Iris pigment epithelial cell (primary cell): ENCODE results near the gene SGCE.

ENCODE experiments used
- DNase-seq: peaks from one replicate; pipeline ENCODE4 v3.0.0-alpha.2; 2011; ENCODE audit warnings: low read depth

The SGCE gene

GRCh38 chr7:94621120-94621519 is 34.8 kb downstream of the SGCE start:
- no peak for DNase-seq

GRCh38 chr7:94620703-94621118 is 35.2 kb downstream of the SGCE start:
- DNase-seq = peak; percentile 91

- DNase-seq = peak; percentile 28
Measured at GRCh38 chr7:94618126-94618525, 37.8 kb downstream of the SGCE start.

GRCh38 chr7:94616855-94617254 is 39.1 kb downstream of the SGCE start:
- no peak for DNase-seq

- no peak for DNase-seq
Measured at GRCh38 chr7:94615666-94616065, 40.3 kb downstream of the SGCE start.

- DNase-seq = no peak
Measured at GRCh38 chr7:94612661-94613060, 43.3 kb downstream of the SGCE start.

- no peak for DNase-seq
Measured at GRCh38 chr7:94612253-94612652, 43.7 kb downstream of the SGCE start.

GRCh38 chr7:94609561-94609960 is 46.4 kb downstream of the SGCE start:
- no peak for DNase-seq

- DNase-seq = peak; percentile 38
Measured at GRCh38 chr7:94605031-94605430, 50.9 kb downstream of the SGCE start.

- no peak for DNase-seq
Measured at GRCh38 chr7:94602181-94602580, 53.8 kb downstream of the SGCE start.

- DNase-seq = no peak
Measured at GRCh38 chr7:94600267-94600666, 55.7 kb downstream of the SGCE start.

GRCh38 chr7:94595717-94596116 is 60.2 kb downstream of the SGCE start:
- DNase-seq = no peak

GRCh38 chr7:94594882-94595281 is 61.1 kb downstream of the SGCE start:
- no peak for DNase-seq

- DNase-seq = no peak
Measured at GRCh38 chr7:94591176-94591575, 64.8 kb downstream of the SGCE start.

- no peak for DNase-seq
Measured at GRCh38 chr7:94590526-94591162, 65.3 kb downstream of the SGCE start.

- peak; percentile 17 for DNase-seq
Measured at GRCh38 chr7:94588075-94588474, 67.9 kb downstream of the SGCE start.

GRCh38 chr7:94584113-94584512 is 71.8 kb downstream of the SGCE start:
- peak; percentile 46 for DNase-seq

- peak; percentile 80 for DNase-seq
Measured at GRCh38 chr7:94580601-94581000, 75.3 kb downstream of the SGCE start.

GRCh38 chr7:94579470-94579869 is 76.5 kb downstream of the SGCE start:
- DNase-seq = no peak

GRCh38 chr7:94578614-94579013 is 77.3 kb downstream of the SGCE start:
- no peak for DNase-seq

- DNase-seq = no peak
Measured at GRCh38 chr7:94577357-94577756, 78.6 kb downstream of the SGCE start.

GRCh38 chr7:94576316-94576715 is 79.6 kb downstream of the SGCE start:
- no peak for DNase-seq

- no peak for DNase-seq
Measured at GRCh38 chr7:94575646-94576045, 80.3 kb downstream of the SGCE start.

GRCh38 chr7:94571816-94572215 is 84.1 kb downstream of the SGCE start:
- no peak for DNase-seq

- DNase-seq = no peak
Measured at GRCh38 chr7:94567396-94567795, 88.5 kb downstream of the SGCE start.
